Spleen (tissue), 11 donors: ENCODE measurements around the gene MAN2B1. TPM values are rescaled to one million over a fixed set of nuclear protein-coding genes. Genes with fewer than 3 reads are reported as not detected.

Experiments
- DNase-seq: peaks from one replicate; pipeline ENCODE4 v3.0.0-alpha.2; 2020
- H3K27ac ChIP-seq, 8 donors: fragments of 200-600 bp; sonication (generic) in 7 of 8; 1 replicate in 4 of 8; 2 replicates in 4 of 8; pipeline versions ENCODE4 v1.5.0 to v1.8.0; 2016 to 2021; ENCODE audit warnings: inconsistent platforms in 4 of 8, mild to moderate bottlenecking in 4 of 8, moderate library complexity in 1 of 8
- H3K27me3 ChIP-seq, 7 donors: fragments of 200-600 bp; sonication (generic) in 6 of 7; replicated peaks in 1 of 7; 1 replicate in 4 of 7; 2 replicates in 3 of 7; pipeline versions ENCODE4 v1.5.0 to v1.8.0; 2016 to 2021; ENCODE audit warnings: inconsistent platforms in 3 of 7, mild to moderate bottlenecking in 1 of 7
- H3K36me3 ChIP-seq, 6 donors: fragments of 200-600 bp; sonication (generic) in 5 of 6; 1 replicate in 4 of 6; 2 replicates in 2 of 6; pipeline versions ENCODE4 v1.5.0 to v1.8.0; 2016 to 2021; ENCODE audit warnings: inconsistent platforms in 2 of 6
- H3K4me1 ChIP-seq, 6 donors: fragments of 200-600 bp; sonication (generic) in 5 of 6; 1 replicate in 3 of 6; 2 replicates in 3 of 6; pipeline versions ENCODE4 v1.5.0 to v1.8.0; 2016 to 2021; ENCODE audit warnings: inconsistent platforms in 3 of 6
- H3K4me3 ChIP-seq, 8 donors: fragments of 200-600 bp; sonication (generic) in 7 of 8; 1 replicate in 4 of 8; 2 replicates in 4 of 8; pipeline versions ENCODE4 v1.5.0 to v1.8.0; 2016 to 2021; ENCODE audit warnings: inconsistent platforms in 4 of 8, mild to moderate bottlenecking in 4 of 8, moderate library complexity in 2 of 8
- H3K9me3 ChIP-seq, 8 donors: fragments of 200-600 bp; sonication (generic) in 7 of 8; 1 replicate in 4 of 8; 2 replicates in 4 of 8; pipeline versions ENCODE4 v1.5.0 to v1.8.0; 2016 to 2021; ENCODE audit warnings: inconsistent platforms in 4 of 8
- CTCF ChIP-seq, 11 experiments: fragments of 200-600 bp in 7 of 11; fragments of 450-650 bp in 4 of 11; sonication (generic) in 4 of 11; IDR thresholded peaks in 8 of 11; conservative IDR thresholded peaks in 3 of 11; 1 replicate in 7 of 11; 2 replicates in 4 of 11; pipeline versions ENCODE4 v1.4.0 to v1.8.0; 2016 to 2021; ENCODE audit warnings: antibody characterized with exemption in 11 of 11, inconsistent platforms in 4 of 11, mild to moderate bottlenecking in 1 of 11
- POLR2A ChIP-seq, 3 donors: fragments of 450-650 bp; IDR thresholded peaks; one replicate each; pipeline ENCODE4 v1.5.1; 2017; ENCODE audit warnings: antibody characterized with exemption in 3 of 3, mild to moderate bottlenecking in 1 of 3
- POLR2AphosphoS5 ChIP-seq, 3 donors: sonication (generic); formaldehyde crosslinking; IDR thresholded peaks; one replicate each; pipeline ENCODE4 v1.5.1; 2017; ENCODE audit warnings: antibody characterized with exemption in 3 of 3
- WGBS, 5 donors: extraction: QIAGEN DNeasy Blood & Tissue Kit in 3 of 5; methylation state at CpG; one replicate each; pipeline versions ENCODE4 v1.1.5 to v1.1.7; 2013 to 2018; 5-methylcytosine and 5-hydroxymethylcytosine counted together
- intact Hi-C: fragments of 100-400 bp; cut with DNase I; formaldehyde crosslinking; loops from one replicate; pipeline ENCODE4 v1.15.0; 2023; ENCODE audit warnings: low total_unique reads
- polyA plus RNA-seq, 3 donors: library from polyadenylated mRNA; stranded (reverse); fragments of 200-250 nt; gene quantifications; one replicate each; pipeline ENCODE4 v1.2.1, GENCODE V29; 2013
- total RNA-seq, 7 donors: library from RNA; depleted of rRNA in 3 of 7; stranded (reverse); fragments of >200 nt in 3 of 7; fragmentation: NEBNext Ultra II Directional in 4 of 7; extraction: Animal tissue kit (Norgen Biotek cat#: 25700) in 4 of 7; gene quantifications; one replicate each; pipeline versions ENCODE4 v1.1.0 to v1.2.1, GENCODE V29; 2016 to 2021
- donor health status: healthy with polysubstance abuse.
- donor health status: DM: no; HTN: no; CAD: no; lungs with moderate emphysema.
- donor health status: DM: no; HTN: no; CAD: no.
- donor health status: Bipolar disorder and iron deficiency.
- donor health status: healthy.
- donor health status: DM: no; HTN: no; CAD: no.
- donor health status: DM: yes; HTN: yes; CAD: no.

The MAN2B1 gene
- total and polyA plus RNA-seq, 10 donors, result 50.6 to 288 (median 190) TPM

GRCh38 chr19:12670159-12670928 is 3.8 kb upstream of the MAN2B1 start:
- peak; percentile 85 for DNase-seq
- Histone ChIP-seq H3K36me3 (peaks cover 0 to 41% (median 34%) of the 10 kb centered on the region in 6 donors), H3K27ac (peak overlapping the region; percentile 84 to 98 (median 96)), H3K27me3 (no peaks in the 10 kb centered on the region), H3K4me3 (peak overlapping the region; percentile 77 to 98 (median 94)), H3K9me3 (no peaks in the 10 kb centered on the region), H3K4me1 (peaks cover 26 to 77% (median 52%) of the 10 kb centered on the region in 6 donors)
- TF ChIP-seq CTCF (IDR thresholded peaks at IDR 0.05 in 8 of 11, conservative IDR thresholded peaks at IDR 0.05 in 3 of 11), result no peak
- no peak for TF ChIP-seq POLR2AphosphoS5 (IDR thresholded peaks at IDR 0.05)
- TF ChIP-seq POLR2A (IDR thresholded peaks at IDR 0.05), result no peak
- WGBS, 5 donors, result 45 to 56% (median 45%) methylated on average over 8 to 26 of the region's 26 CpGs
- intact Hi-C loops, result loop anchor here (5.0 kb wide), 1 partner anchor 108 kb away; no protein-coding TSS in a partner anchor

- no peaks in the 10 kb centered on the region for H3K9me3 ChIP-seq
- intact Hi-C loops, result loop anchor here (5.0 kb wide), 1 partner anchor 107 kb away; no protein-coding TSS in a partner anchor
- WGBS, 5 donors, result 0 to 1% (median 1%) methylated on average over 24 to 64 of the region's 64 CpGs
- peaks cover 0 to 40% (median 31%) of the 10 kb centered on the region in 6 donors for H3K36me3 ChIP-seq
- peak overlapping the region; percentile 77 to 98 (median 94) for H3K4me3 ChIP-seq
- TF ChIP-seq POLR2AphosphoS5 (IDR thresholded peaks at IDR 0.05) (peak; percentile 81 to 88 (median 84)), CTCF (IDR thresholded peaks at IDR 0.05 in 8 of 11, conservative IDR thresholded peaks at IDR 0.05 in 3 of 11) (peak in 3 of 11 experiments; percentile 13 to 17 (median 15)), POLR2A (IDR thresholded peaks at IDR 0.05) (no peak)
- H3K4me1 ChIP-seq, result peaks cover 31 to 85% (median 61%) of the 10 kb centered on the region in 6 donors
- H3K27ac ChIP-seq, result peak overlapping the region; percentile 84 to 98 (median 96)
- H3K27me3 ChIP-seq, result no peaks in the 10 kb centered on the region
- peak; percentile 93 for DNase-seq
These were observed 3.0 kb upstream of the MAN2B1 start for GRCh38 chr19:12669270-12670158.

GRCh38 chr19:12668932-12669269 is 2.4 kb upstream of the MAN2B1 start:
- intact Hi-C loops, result no loop called here
- H3K4me3 ChIP-seq, result peak overlapping the region; percentile 77 to 98 (median 94)

More at GRCh38 chr19:12668932-12669269, 2.4 kb upstream of the MAN2B1 start:
- no peaks in the 10 kb centered on the region for H3K27me3 ChIP-seq
- H3K36me3 ChIP-seq, result peaks cover 0 to 40% (median 30%) of the 10 kb centered on the region in 6 donors
- no peak for DNase-seq
- no peaks in the 10 kb centered on the region for H3K9me3 ChIP-seq
- H3K27ac ChIP-seq, result peak overlapping the region; percentile 84 to 98 (median 96)
- H3K4me1 ChIP-seq, result peaks cover 33 to 87% (median 67%) of the 10 kb centered on the region in 6 donors
- TF ChIP-seq POLR2A (IDR thresholded peaks at IDR 0.05), result no peak
- no peak for TF ChIP-seq POLR2AphosphoS5 (IDR thresholded peaks at IDR 0.05)
- no peak for TF ChIP-seq CTCF (IDR thresholded peaks at IDR 0.05 in 8 of 11, conservative IDR thresholded peaks at IDR 0.05 in 3 of 11)
- 1% methylated on average over 10 to 24 of the region's 24 CpGs for WGBS, 5 donors
